HG02678 (cell line): ENCODE measurements around the gene KCNJ10.

Source experiments
- ATAC-seq: cut with Tn5 transposase; IDR thresholded peaks from one replicate; pipeline ENCODE4 v1.9.1; 2021; ENCODE audit warnings: mild to moderate bottlenecking, moderate library complexity; ENCODE audit not compliant: unreplicated experiment

Gene KCNJ10

DNA sequence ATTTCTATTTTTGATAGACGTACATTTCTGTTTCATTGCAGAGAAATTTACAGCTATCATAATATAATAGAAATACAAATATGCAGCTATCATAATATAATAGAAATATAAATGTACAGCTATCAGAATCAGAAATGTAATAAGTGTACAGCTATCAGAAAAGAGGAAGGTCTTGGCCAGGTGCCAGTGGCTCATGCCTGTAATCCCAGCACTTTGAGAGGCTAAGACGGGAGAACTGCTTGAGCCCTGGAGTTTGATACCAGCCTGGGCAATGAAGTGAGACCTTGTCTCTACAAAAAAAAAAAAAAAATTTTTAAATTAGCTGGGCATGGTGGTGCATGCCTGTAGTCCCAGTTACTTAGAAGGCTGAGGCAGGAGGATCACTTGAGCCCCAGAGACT, 76.0 kb downstream of the KCNJ10 start:
- no peak for ATAC-seq

DNA sequence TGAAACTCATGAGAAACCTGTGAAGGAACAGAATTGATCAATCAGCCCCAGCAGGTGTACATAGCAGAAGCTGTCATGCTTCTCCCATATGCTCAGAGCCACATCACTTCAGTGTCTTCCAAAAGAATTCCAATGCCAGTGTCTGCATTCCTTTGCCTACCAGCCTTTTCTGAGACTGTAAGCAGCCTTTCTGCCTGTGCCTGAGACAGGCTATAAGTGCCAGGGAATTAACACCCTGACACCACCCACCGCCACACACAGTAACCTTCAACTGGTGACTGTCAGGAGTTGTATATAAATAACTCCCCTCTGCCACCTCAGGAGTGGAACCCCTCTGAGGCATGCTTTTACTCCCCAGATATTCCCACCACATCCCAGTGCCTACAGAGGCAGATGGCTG, 77.8 kb downstream of the KCNJ10 start:
- no peak for ATAC-seq

DNA sequence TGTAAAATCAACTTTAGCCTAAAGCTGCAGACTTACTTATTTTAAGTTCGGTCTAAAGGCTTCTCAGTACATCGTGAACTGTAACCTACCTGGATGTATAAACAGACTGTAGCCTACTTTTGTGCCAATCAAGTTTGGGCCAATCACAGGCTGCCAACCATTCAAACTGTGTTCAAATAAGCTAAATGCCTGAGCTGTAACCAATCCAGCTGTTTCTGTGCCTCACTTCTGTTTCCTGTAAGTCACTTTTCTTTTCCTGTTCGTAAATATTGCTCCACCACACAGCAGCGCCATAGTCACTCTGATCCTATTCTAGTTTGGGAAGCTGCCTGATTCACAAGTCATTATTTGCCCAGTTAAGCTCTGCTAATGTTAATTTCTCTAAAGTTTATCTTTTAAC, 78.4 kb downstream of the KCNJ10 start:
- no peak for ATAC-seq

DNA sequence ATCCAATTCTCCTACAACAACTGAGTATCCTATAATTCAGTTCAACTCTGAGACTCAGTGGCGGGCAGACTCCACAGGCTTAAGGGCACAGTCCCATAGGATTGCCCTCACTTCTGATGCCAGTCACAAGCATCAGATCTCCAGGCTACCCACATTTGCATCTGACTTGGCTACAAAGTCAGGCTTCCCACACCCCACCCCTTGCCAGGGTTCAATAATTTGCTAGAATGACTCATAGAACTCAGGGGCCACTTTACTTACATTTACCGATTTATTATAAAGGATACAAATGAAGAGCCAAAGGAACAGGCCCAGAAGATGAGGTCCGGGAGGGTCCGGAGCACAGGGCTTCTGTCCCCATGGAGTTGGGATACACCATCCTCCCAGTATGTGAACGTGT, 80.0 kb downstream of the KCNJ10 start:
- no peak for ATAC-seq

DNA sequence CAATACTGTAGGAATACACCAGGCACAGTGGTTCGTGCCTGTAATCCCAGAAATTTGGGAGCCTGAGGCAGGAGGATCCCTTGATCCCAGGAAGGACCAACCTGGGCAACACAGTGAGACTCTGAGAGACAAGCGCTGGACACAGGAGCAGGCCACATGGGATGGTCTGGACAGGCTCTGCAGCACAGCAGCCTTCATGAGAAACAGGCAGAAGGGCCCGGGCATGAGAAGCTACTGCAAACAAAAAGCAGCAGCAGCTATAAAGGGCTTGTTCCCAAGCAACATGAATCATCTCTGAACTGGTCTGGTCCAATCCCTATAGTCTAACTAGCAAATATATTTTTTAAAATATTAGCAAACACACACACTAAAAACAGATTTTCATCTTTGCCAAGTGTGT, 80.4 kb downstream of the KCNJ10 start:
- no peak for ATAC-seq

DNA sequence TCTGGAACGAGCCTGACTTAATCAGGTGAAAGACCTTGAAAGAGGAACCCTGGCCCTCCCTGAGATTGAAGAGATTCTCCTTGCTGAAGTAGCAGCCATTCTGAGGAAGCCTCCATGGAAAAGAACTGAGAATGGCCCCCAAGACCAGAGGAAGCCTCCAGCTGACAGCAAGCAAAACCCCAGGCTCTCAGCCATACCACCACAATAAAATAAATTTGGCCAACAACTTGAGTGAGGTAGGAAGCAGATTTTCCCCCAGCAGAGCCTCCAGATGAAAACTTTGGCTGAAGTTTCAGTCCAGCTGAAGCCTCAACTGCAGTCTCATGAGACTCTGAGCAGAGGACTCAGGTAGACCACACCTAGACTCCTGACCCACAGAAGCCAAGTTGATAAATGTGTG, 82.0 kb downstream of the KCNJ10 start:
- no peak for ATAC-seq

DNA sequence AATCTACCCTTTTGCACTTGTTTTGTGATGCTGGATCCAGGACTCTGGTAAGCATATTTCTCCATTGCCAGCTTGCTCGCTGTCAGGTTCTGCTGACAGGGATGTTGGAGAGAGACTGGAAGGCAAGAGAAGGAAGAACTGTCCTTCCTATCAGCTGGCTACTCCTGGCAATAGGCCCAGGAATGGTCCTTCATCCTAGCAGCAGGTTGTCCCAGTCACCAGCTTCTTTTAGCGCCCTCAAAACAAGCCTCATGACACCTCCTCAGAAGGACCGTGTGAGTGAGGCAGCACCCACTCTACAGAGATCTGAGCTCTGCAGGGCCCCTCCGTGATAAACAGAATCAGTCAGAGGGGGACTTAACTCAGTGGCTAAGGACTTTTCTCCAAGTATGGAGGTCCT, 82.8 kb downstream of the KCNJ10 start:
- ATAC-seq, result no peak

DNA sequence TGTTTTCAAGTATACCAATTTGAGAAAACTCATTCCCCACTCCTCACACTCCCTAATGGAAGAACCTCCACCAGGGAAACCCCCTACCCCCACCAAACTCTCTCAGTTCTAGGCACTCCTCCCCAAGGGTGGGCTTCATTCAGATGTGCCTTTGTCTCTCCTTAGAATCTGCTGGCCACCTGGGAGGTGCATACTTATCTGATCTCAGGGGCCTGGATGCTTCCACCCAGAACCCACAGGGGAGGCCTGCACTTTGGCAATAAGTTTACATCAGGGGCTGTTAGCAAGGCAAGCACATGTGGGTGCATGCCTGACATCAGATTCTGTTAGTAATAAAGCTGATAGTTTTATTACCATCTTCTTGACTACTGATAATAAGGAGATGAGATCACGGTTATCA, 83.4 kb downstream of the KCNJ10 start:
- ATAC-seq, result no peak

DNA sequence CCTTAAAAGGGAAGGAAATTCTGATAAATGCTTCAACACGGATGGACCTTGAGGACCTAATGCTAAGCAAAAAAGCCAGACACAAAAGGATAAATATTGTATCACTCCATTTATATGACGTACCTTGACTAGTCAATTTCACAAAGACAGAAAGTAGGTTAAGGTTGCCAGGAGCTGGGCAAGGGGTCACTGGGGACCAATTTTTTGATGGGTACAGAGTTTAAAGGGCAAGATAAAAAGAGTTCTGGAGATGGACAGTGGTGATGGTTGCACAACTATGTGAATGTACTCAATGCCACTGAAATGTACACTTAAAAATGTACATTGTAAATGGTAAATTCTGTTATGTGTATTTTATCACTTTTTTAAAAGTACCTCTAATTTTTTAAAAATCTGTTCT, 83.9 kb downstream of the KCNJ10 start:
- ATAC-seq, result no peak

DNA sequence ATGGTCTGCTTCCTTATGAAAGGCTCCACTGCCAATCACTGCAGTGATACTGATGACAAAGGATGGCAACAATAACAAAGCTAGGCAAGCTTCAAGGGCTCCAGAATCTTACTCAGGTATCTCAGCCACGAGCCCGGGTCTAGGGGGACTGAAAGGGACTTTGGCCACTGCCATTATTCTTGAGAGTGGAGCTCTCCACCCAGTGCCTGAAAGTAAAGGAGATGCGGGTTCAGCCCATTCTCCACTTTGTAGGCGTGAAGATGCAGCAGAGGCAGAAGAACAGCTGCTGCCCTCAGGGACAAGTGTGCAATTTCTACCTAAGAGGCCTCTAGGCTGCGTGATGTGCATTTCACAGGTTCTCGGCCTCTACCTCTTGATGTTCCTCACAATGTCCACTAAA, 84.5 kb downstream of the KCNJ10 start:
- no peak for ATAC-seq

DNA sequence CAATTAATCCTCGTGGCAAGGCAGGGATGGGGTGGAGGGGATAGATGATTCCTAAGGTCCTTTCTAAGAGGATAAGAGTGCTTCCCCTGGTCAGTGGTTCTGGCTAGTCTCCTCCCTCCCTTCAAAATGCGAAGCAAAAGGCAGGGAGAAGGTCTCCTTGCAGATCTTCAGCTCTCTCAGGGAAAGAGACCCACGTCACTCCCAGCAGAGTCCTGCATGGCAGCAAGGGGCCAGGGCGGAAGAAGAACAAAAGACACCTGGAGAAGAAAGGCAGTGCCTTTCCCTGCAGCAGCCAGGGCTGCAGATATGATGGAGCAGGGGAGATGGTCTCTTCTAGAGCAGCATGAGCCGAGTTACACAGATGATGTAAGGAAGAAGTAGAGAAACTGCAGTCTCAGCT, 86.3 kb downstream of the KCNJ10 start:
- ATAC-seq, result no peak

DNA sequence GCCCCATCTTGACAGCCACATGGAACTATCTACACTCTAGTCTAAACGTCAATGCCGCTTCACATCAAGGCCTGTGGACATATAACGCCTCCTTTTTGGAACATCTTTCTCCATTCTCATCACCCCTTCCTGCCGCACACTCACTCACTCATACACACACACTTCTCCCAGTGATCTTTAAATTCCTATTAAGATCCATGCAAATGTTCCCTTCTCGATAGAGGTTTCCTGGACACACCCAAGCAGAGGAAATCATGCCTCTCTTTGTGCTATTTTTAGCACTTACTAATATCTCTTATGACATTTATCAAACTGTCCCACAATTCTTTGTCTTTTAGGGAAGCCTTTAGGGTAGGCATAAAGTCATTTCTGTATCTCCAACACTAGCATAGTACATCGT, 87.7 kb downstream of the KCNJ10 start:
- ATAC-seq, result no peak

DNA sequence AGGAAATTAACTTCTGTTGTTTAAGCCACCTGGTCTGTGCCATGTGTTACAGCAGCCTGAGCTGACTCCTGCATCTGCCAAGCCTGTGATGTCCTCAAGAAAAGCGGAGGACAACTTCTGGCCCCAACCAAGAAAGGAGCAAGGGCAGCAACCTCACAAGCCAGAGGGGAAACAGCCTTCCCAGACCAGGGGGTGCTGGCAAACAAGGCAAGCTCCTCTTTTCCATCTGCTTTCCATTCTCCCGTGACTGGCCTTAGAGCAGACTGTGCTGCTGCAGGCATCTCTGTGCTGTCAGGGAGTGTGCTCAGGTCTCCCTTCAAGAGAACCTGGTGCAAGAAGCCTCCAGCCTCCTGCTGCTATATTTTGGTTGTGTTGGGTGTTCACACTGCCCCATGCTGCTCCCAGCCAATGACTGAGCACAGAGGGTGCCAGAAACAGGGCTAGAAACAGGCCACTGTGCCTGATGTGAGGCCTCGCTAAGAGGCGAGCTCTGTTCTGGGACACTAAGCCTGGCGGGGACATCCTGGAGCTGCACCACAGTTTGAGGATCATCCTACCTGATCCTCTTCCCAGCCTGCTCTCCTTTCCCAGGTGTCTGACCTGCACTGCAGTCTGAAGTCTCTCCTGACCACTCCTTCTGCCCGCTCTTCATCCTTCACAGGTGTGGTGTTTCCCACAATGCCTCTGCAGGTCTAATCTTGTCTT, 88.5 kb downstream of the KCNJ10 start:
- no peak for ATAC-seq

DNA sequence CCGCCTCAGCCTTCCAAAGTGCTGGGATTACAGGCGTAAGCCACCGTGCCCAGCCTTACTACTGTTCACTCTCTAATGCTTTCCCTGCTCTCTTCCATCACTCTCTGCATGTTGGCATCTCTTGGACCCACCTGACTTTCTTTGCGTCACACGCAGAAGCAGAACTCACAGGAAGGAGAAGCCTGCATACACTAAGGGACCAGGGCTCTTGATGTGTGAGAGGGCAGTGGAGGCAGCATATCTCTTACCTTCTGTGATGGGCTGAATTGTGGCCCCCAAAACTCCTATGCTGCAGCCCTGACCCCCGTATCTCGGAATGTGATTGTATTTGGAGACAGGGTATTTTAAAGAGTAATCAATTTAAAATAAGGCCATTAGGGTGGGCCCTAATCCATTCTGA, 89.2 kb downstream of the KCNJ10 start:
- no peak for ATAC-seq

DNA sequence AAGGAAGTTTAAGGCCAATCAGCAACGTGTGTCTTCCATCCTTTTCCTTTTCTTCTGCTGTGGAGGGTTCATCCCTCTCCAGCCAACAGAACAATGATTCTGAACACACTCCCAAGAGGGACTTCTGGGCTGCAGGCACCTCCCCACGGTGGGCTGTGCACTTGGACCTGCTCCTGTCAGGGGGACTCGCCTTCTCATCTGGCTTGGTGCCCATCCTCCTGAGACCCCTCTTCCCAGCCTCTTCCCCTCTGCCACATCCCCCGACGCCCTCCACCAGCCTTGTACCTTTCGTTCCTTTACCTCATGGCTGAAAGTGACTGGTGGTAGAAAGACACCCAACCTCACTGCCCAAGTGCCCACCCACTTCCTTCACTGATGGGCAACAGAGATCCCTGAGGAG, 89.9 kb downstream of the KCNJ10 start:
- no peak for ATAC-seq

DNA sequence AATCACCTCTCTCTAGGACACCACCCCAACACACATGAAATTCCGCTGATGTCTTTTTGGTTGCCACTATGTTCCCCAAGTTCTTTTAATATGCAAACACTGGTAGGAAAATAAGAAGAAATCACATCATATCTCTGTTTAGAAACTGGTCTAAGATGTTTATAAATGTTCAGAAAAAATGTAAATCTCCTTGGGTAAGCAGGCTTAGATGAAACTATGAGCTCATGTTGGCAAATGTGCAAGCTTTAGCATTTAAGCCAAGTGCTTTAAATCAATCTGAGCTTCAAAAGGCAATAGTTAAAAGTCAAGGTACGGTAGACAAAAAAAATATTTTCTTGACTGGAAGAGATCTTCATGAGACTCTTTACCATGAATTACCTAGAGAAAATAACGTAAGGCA, 90.7 kb downstream of the KCNJ10 start:
- no peak for ATAC-seq

DNA sequence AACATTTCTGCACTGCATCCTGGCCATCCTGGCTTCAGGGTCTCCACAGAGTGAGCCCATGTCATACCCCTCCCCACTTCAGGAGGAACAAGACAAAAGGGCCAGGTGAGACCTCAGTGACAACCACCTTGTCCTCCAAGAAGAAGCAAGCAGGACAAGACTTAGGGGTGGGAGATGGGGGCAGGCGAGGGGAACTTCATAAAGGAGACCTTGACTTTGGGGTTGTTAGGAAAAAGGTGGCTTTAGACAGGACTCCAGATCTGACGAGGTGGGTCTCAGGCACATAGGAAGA, 91.9 kb downstream of the KCNJ10 start:
- no peak for ATAC-seq

DNA sequence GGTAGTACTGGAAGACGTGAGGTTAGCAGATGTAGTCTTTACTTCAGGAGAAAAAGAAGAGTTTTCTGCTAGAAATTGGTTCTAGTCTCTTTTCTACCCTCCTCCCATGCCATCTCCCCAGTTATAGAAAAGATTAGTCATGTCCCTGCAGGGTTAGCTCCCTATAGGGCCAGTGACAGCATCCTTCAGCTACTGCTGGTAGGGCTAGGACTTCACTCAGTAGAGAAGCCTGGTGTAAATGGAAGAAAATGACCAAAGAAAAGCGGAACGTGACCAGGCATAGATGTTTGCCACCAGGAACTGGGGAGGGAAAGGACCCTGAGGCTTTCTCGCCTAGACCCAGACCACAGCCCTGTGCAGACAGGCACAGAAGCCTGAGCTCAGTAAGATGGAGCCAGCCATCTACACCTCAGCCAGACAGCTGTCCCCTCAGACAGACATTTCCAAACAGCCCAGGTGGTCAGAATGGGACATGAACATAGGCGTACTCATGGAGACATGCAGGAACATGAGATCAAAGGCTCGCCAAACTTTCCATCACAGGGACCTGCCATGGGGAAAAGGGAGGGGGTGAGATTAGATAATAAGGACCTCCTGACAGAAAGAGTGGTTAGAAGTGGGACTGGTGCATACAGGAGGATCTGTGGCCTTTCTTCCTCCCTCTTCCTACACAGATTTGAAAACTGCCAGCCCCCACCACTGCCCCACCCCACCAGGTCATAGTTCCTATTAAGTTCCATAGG, 92.4 kb downstream of the KCNJ10 start:
- ATAC-seq, result no peak

DNA sequence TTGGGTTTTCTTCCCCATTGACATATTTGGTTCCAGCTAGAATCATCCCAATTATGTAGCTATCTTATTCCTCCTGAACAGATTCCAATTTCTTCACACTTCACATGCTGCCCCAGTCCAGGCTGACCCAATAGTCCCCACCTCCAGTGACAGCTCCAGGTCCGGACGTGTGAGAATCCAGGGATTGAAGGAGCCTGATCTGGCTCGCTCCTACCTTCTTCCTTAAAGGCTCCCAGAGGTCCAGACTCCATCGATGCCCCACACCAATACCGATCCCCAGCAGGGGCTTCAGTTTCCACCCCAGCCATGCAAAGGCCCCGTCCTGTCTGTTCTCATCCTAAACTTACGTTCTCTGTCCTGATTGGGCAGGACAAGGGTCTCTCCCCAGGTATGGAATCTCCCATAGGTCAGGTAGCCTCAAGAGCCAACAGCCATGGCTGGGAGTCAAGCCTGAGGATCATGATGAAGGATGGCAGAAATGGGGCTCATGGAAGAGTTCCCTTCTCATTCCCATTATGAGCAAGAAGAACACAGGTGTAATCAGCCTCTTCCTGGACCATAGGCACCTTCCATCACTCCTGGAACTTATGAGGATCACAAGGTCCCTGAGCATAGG, 95.5 kb downstream of the KCNJ10 start:
- ATAC-seq, result no peak

DNA sequence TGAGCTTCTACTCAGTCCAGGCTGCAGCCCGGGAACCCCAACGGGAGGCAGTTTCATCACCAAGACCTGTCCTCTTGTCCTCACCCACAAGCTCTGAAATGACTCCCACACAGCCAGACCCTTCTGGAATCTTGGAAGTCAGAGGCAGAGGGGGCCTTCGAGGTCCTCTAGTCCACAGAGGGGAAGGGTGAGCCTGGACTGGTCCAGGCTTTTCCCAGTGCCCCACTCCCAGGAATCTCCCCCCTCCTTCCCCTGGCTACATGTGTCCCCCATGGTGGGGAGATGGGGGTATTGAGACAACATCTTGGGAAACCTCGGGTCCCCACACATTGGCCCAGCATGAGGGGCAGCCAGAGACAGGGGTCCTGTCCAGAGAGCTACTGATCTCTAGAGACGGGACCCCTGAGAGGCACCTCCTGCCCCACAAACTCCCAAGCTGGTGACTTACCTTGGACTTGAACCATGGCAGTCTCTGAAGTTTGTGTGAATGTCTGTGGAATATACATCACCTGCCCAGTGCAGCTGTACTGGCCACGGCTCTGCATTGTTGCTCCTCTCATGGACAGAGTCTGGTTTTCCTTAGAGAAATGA, 96.5 kb downstream of the KCNJ10 start:
- ATAC-seq, result no peak

DNA sequence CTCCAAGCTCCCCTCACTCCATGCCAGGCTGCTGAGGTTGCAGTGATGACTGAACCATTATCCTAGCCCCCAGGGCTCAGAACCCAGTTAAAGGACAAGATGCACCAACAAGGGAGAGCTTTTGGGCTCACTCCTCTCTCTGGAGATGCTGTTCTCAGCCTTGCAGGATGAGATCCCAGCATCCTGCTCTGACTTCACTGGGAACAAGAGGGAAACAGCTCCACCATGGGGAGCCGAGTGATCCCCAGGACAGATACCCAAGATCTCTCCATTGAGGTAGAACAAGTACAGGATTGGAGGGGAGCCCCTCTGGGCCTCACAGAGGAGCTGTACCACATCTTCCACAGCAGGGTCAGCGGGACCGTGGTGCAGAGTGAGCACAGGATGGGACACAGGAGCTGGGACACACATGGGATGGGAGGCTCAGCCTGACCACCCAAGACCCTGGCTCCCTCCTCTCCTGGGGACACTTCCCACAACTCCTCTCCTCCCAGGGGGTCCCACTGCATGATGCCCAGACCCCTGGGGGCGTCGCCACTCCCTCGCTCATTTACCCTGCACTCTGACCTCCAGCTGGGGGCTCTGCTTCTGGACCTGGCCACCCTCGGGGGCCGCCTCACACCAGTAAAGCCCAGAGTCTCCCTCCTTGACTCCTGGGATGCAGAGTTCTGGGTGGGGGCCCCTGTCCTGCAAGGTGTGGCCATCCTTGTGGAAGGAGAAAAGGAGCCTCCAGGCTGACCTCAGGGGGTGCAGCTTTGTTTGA, 97.3 kb downstream of the KCNJ10 start:
- ATAC-seq, result no peak
